Lower leg skin (tissue), 3 donors: Measurements from ENCODE around the gene GM2A.

Experiments
- POLR2A ChIP-seq, 2 donors: fragments of 450-650 bp; IDR thresholded peaks; one replicate each; pipeline ENCODE4 v1.6.1; 2016 to 2017; ENCODE audit warnings: antibody characterized with exemption in 2 of 2, mild to moderate bottlenecking in 1 of 2, moderate library complexity in 1 of 2
- TF ChIP-seq, protein P1 (sequence below), 3 donors: fragments of 450-650 bp; IDR thresholded peaks; one replicate each; pipeline ENCODE4 v1.5.1; 2016; ENCODE audit warnings: antibody characterized with exemption in 3 of 3, mild to moderate bottlenecking in 3 of 3, moderate library complexity in 2 of 3

DNA sequence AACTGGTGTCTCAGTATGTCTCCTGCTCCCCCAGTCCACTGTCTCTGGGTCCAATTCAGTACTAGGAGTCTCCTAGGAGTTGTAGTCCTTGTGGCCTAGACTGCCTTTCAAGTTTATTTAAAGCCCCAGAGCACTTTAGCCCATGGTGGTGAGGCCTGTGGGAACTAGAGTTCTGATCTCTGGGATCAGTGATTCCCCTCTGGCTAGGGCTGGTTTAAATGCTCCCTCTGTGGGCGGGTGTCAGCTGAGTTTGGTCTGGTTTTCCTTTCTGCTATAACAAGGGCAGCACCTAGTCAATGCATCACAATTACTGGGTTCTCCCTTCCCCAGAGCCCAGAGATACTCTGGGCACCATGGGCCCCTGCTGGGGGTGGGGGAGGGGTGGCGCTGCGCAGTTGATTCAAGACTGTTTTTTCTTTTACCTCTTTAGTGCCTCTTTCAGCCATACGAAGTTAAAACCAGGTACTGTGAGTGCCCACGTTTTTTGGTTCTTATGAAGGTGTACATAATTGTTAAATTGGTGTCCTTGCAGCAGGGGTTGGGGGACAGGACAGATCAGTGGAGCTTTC, 59.9 kb downstream of the GM2A start:
- TF ChIP-seq, protein P1, sequence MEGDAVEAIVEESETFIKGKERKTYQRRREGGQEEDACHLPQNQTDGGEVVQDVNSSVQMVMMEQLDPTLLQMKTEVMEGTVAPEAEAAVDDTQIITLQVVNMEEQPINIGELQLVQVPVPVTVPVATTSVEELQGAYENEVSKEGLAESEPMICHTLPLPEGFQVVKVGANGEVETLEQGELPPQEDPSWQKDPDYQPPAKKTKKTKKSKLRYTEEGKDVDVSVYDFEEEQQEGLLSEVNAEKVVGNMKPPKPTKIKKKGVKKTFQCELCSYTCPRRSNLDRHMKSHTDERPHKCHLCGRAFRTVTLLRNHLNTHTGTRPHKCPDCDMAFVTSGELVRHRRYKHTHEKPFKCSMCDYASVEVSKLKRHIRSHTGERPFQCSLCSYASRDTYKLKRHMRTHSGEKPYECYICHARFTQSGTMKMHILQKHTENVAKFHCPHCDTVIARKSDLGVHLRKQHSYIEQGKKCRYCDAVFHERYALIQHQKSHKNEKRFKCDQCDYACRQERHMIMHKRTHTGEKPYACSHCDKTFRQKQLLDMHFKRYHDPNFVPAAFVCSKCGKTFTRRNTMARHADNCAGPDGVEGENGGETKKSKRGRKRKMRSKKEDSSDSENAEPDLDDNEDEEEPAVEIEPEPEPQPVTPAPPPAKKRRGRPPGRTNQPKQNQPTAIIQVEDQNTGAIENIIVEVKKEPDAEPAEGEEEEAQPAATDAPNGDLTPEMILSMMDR (IDR thresholded peaks at IDR 0.05), result no peak
- TF ChIP-seq POLR2A (IDR thresholded peaks at IDR 0.05), result no peak
